HTERT RPE-1 (cell line): ENCODE data around the gene B3GNT3.

ENCODE experiments used
- in situ Hi-C: fragments of 300-500 bp; cut with MboI; formaldehyde crosslinking; loops from 4 replicates; pipeline ENCODE4 v1.14.3; 2020; ENCODE audit warnings: low sequenced_read_pairs

B3GNT3 gene

GRCh38 chr19:17859533-17860330, 64.8 kb downstream of the B3GNT3 start, which contains the start of gene RPL18A:
TSS of gene RPL18A (plus strand) at chr19:17859910. CDS start at chr19:17859957, 47 bp downstream.
- in situ Hi-C loops: no loop called here

- in situ Hi-C loops: no loop called here
Measured at GRCh38 chr19:17860331-17860992, 65.5 kb downstream of the B3GNT3 start.

GRCh38 chr19:17860993-17861360, 66.0 kb downstream of the B3GNT3 start:
- in situ Hi-C loops: no loop called here

DNA sequence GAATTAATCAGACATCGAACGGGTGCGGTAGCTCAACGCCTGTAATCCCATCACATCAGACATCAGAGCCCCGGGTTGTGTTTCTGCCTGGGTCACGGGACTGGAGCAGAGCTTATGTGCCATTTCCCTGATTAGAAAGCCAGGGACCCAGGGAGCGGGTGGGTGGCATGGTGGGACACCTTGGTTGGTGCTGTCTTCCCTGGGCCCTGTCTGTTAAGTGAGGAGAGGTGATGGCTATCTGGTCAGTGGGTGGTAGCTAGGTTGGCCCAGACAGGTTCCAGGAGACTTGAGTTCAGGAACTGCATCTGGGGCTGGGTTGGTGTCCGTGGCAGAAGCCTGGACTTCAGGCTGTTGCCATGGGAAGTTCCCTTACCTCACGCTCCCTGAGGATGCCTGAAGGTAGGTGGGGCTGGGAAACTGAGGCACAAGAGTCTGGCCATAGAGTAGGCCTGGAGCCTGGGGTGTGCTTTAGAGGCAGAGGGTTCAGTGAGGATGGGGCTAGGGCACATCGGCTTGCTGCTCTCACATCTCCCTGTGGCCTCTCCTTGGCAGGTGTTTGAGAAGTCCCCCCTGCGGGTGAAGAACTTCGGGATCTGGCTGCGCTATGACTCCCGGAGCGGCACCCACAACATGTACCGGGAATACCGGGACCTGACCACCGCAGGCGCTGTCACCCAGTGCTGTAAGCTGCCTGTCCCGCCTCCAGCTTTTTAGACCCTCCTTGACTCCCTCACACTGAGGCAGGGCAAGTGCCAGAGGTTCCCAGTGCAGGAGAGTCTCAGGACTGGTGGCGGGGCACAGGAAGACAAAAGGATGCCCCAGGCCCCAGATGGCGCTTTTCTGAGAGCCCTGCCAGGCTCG, 66.8 kb downstream of the B3GNT3 start:
- in situ Hi-C loops: no loop called here

GRCh38 chr19:17862711-17863519, 68.0 kb downstream of the B3GNT3 start:
- in situ Hi-C loops: no loop called here
